Suprapubic skin (tissue), 4 donors: ENCODE measurements around the gene RPTOR.

Experiments used
- EP300 ChIP-seq: sonication (generic); formaldehyde crosslinking; IDR thresholded peaks from one replicate; pipeline ENCODE4 v1.6.1; 2017; ENCODE audit warnings: antibody characterized with exemption
- POLR2A ChIP-seq, 2 donors: fragments of 450-650 bp; IDR thresholded peaks; one replicate each; pipeline ENCODE4 v1.6.1; 2017; ENCODE audit warnings: antibody characterized with exemption in 2 of 2, mild to moderate bottlenecking in 2 of 2, moderate library complexity in 2 of 2
- POLR2AphosphoS5 ChIP-seq, 3 donors: sonication (generic); formaldehyde crosslinking; IDR thresholded peaks; one replicate each; pipeline ENCODE4 v1.6.1; 2017; ENCODE audit warnings: antibody characterized with exemption in 3 of 3

GRCh38 chr17:80984749-80985148 lies 440.1 kb downstream of the RPTOR start:
- TF ChIP-seq POLR2AphosphoS5 (IDR thresholded peaks at IDR 0.05), result no peak
- TF ChIP-seq EP300, result no peak
- no peak for TF ChIP-seq POLR2A (IDR thresholded peaks at IDR 0.05)
